Lower leg skin (tissue), 4 donors: ENCODE results near the gene HECTD4. TPM values are rescaled to one million over a fixed set of nuclear protein-coding genes. Genes with fewer than 3 reads are reported as not detected.

ENCODE experiments used
- DNase-seq, 2 donors: peaks; one replicate each; pipeline ENCODE4 v3.0.0-alpha.2; 2019; ENCODE audit warnings: low spot score in 2 of 2
- H3K4me3 ChIP-seq: fragments of 200-600 bp; sonication (generic); 2 replicates; pipeline ENCODE4 v1.5.1; 2017; ENCODE audit warnings: mild to moderate bottlenecking, low read depth; ENCODE audit not compliant: poor library complexity, severe bottlenecking
- POLR2A ChIP-seq, 2 donors: fragments of 450-650 bp; IDR thresholded peaks; one replicate each; pipeline ENCODE4 v1.6.1; 2016 to 2017; ENCODE audit warnings: antibody characterized with exemption in 2 of 2, mild to moderate bottlenecking in 1 of 2, moderate library complexity in 1 of 2
- WGBS, 2 donors: methylation state at CpG; one replicate each; pipeline ENCODE4 v1.1.5; 2018; 5-methylcytosine and 5-hydroxymethylcytosine counted together
- intact Hi-C: fragments of 100-400 bp; cut with DNase I; formaldehyde crosslinking; loops from one replicate; pipeline ENCODE4 v1.15.0; 2023; ENCODE audit warnings: low total_unique reads
- total RNA-seq, 4 donors: library from RNA; depleted of rRNA; stranded (reverse); fragments of >200 nt; gene quantifications; one replicate each; pipeline ENCODE4 v1.1.0, GENCODE V29; 2016
- TF ChIP-seq, protein P1 (sequence below), 3 donors: fragments of 450-650 bp; IDR thresholded peaks; one replicate each; pipeline ENCODE4 v1.5.1; 2016; ENCODE audit warnings: antibody characterized with exemption in 3 of 3, mild to moderate bottlenecking in 3 of 3, moderate library complexity in 2 of 3

HECTD4 gene
- total RNA-seq, 4 donors from 2014 or later: 33.2 to 70.6 (median 35.5) TPM

DNA sequence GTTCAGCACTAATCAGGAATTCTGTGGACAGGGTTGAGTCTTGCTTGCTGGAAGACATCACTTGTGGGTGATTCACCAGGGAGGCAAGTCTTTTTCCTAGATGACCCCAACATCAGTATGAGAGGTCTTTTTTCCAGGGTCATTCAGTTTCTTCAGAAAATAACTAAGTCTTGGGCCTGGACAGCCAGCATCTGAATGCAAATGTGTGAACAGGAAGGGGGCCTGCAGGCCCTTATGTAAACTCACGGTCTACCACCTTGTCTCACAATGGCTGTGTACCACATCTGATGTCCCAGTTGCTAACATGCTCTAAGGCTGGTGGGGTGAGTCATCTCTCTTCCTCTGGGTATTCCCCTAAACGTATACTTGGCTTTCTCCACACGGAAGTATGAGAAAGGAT lies 79.2 kb downstream of the HECTD4 start:
- TF ChIP-seq, protein P1, sequence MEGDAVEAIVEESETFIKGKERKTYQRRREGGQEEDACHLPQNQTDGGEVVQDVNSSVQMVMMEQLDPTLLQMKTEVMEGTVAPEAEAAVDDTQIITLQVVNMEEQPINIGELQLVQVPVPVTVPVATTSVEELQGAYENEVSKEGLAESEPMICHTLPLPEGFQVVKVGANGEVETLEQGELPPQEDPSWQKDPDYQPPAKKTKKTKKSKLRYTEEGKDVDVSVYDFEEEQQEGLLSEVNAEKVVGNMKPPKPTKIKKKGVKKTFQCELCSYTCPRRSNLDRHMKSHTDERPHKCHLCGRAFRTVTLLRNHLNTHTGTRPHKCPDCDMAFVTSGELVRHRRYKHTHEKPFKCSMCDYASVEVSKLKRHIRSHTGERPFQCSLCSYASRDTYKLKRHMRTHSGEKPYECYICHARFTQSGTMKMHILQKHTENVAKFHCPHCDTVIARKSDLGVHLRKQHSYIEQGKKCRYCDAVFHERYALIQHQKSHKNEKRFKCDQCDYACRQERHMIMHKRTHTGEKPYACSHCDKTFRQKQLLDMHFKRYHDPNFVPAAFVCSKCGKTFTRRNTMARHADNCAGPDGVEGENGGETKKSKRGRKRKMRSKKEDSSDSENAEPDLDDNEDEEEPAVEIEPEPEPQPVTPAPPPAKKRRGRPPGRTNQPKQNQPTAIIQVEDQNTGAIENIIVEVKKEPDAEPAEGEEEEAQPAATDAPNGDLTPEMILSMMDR (IDR thresholded peaks at IDR 0.05): no peak
- no peak for TF ChIP-seq POLR2A (IDR thresholded peaks at IDR 0.05)
- DNase-seq: no peak
- H3K4me3 ChIP-seq: no peak overlapping the region
- WGBS, 2 donors: 23 to 38% methylated on average over 3 of the region's 3 CpGs
- intact Hi-C loops: no loop called here

GRCh38 chr12:112299704-112300103 lies 82.5 kb downstream of the HECTD4 start:
- no peak for DNase-seq
- TF ChIP-seq, protein P1 (IDR thresholded peaks at IDR 0.05): no peak
- TF ChIP-seq POLR2A (IDR thresholded peaks at IDR 0.05): no peak
- H3K4me3 ChIP-seq: no peak overlapping the region
- 55 to 62% methylated on average over 3 of the region's 3 CpGs for WGBS, 2 donors
- intact Hi-C loops: no loop called here

DNA sequence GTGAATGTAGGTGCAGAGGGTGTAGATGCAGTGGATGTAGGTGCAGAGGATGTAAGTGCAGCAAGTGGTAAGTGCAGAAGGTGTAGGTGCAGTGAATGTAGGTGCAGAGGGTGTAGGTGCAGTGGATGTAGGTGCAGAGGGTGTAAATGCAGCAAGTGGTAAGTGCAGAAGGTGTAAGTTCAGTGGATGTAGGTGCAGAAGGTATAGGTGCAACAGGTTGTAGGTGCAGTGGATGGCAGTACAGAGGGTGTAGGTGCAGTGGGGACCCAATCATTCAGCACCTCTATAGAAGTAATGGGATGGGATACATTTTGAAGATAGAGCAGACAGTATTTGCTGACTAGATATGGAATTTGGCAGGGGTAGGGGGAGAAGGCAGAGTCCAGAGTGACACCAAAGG lies 85.0 kb downstream of the HECTD4 start:
- no peak overlapping the region for H3K4me3 ChIP-seq
- DNase-seq: no peak
- intact Hi-C loops: no loop called here
- TF ChIP-seq POLR2A (IDR thresholded peaks at IDR 0.05): no peak
- TF ChIP-seq, protein P1 (IDR thresholded peaks at IDR 0.05): no peak

DNA sequence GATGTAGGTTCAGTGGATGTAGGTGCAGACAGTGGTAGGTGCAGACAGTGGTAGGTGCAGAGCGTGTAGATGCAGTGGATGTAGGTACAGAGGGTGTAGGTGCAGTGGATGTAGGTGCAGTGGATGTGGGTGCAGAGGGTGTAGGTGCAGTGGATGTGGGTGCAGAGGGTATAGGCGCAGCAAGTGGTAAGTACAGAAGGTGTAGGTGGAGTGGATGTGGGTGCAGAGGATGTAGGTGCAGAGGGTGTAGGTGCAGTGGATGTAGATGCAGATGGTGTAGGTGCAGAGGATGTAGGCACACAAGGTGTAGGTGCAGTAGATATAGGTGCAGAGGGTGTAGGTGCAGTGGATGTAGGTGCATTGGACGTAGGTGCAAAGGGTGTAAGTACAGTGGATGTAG lies 86.0 kb downstream of the HECTD4 start:
- intact Hi-C loops: no loop called here
- 94% methylated on average over 3 of the region's 3 CpGs for WGBS, 2 donors
- no peak overlapping the region for H3K4me3 ChIP-seq
- TF ChIP-seq, protein P1 (IDR thresholded peaks at IDR 0.05): no peak
- no peak for TF ChIP-seq POLR2A (IDR thresholded peaks at IDR 0.05)
- no peak for DNase-seq

- DNase-seq: no peak
- intact Hi-C loops: no loop called here
- 89 to 91% methylated on average over 9 of the region's 9 CpGs for WGBS, 2 donors
- no peak overlapping the region for H3K4me3 ChIP-seq
- TF ChIP-seq, protein P1 (IDR thresholded peaks at IDR 0.05): no peak
- TF ChIP-seq POLR2A (IDR thresholded peaks at IDR 0.05): no peak
These were observed 87.4 kb downstream of the HECTD4 start for GRCh38 chr12:112294793-112295192.

DNA sequence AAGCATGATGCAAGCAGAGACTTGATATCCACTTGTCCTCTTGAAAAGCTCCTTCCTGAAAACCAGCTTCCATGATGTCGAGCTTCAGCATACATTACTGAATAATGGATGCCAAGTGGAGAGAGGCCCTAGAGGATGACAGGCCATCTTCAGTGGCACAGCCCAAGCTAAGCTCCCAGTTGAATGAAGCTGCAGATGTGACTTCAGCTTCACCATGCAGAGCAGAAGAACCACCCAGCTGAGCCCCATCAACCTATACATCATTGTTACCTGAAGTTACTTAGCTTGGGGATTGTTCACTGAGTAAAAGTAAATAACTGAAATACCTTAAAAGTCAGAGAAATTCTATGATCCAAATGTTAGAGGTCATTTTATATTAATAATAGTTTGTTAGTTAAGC lies 93.6 kb downstream of the HECTD4 start:
- no peak overlapping the region for H3K4me3 ChIP-seq
- intact Hi-C loops: no loop called here
- DNase-seq: no peak
- WGBS, 2 donors: 90 to 100% methylated on average over 1 of the region's 1 CpG
- TF ChIP-seq, protein P1 (IDR thresholded peaks at IDR 0.05): no peak
- TF ChIP-seq POLR2A (IDR thresholded peaks at IDR 0.05): no peak
